T-helper 1 cell treated with Interleukin-12 subunit alpha and Interleukin-12 subunit beta and Interleukin-4 antibody, amounts not matched to agents 30 ng/mL and 1 ng/mL, for 36 hours (primary cell): ENCODE data around the gene NEAT1. TPM values are rescaled to one million over a fixed set of nuclear protein-coding genes. Genes with fewer than 3 reads are reported as not detected.

Experiments
- intact Hi-C: fragments of 100-400 bp; cut with micrococcal nuclease; formaldehyde crosslinking; loops from one replicate; pipeline ENCODE4 v1.15.1; 2024
- total RNA-seq: library from RNA; stranded (reverse); gene quantifications from 2 replicates; pipeline ENCODE4 v1.2.3, GENCODE V29; 2022

Gene NEAT1
- total RNA-seq, 1 donor from 2014 or later = 1,002 TPM

GRCh38 chr11:65420979-65421793 lies 1.4 kb upstream of the NEAT1 start:
- intact Hi-C loops = loop anchor here (1.0 to 2.0 kb wide), 3 partner anchors 39 to 642 kb away; partner anchors contain the start of genes PCNX3, SF1 and SLC25A45

GRCh38 chr11:65421794-65422632 lies 585 bp upstream of the NEAT1 start:
- intact Hi-C loops = loop anchor here (1.0 to 2.0 kb wide), 5 partner anchors 40 to 643 kb away; partner anchors contain the start of genes PCNX3, SF1, SLC25A45 and ZNRD2

GRCh38 chr11:65423516-65424204 lies 1.1 kb downstream of the NEAT1 start:
- intact Hi-C loops = loop anchor here (2.0 kb wide), 1 partner anchor 147 kb away; the partner anchor contains the start of gene ZNRD2

GRCh38 chr11:65424205-65425104 lies 1.9 kb downstream of the NEAT1 start:
- intact Hi-C loops = no loop called here

- intact Hi-C loops = no loop called here
Measured at GRCh38 chr11:65425105-65425970, 2.7 kb downstream of the NEAT1 start.

GRCh38 chr11:65425971-65426838 lies 3.6 kb downstream of the NEAT1 start:
- intact Hi-C loops = loop anchor here (1.0 to 2.0 kb wide), 3 partner anchors 46 to 81 kb away; no protein-coding TSS in a partner anchor

GRCh38 chr11:65426839-65427690 lies 4.5 kb downstream of the NEAT1 start:
- intact Hi-C loops = loop anchor here (1.0 to 2.0 kb wide), 3 partner anchors 45 to 80 kb away; no protein-coding TSS in a partner anchor

- intact Hi-C loops = loop anchor here (1.0 to 2.0 kb wide), 2 partner anchors 79 to 82 kb away; no protein-coding TSS in a partner anchor
Measured at GRCh38 chr11:65427691-65428577, 5.3 kb downstream of the NEAT1 start.

GRCh38 chr11:65428578-65429067 lies 6.0 kb downstream of the NEAT1 start:
- intact Hi-C loops = loop anchor here (1.0 kb wide), 1 partner anchor 82 kb away; no protein-coding TSS in a partner anchor

- intact Hi-C loops = no loop called here
Measured at GRCh38 chr11:65429068-65429681, 6.6 kb downstream of the NEAT1 start.

GRCh38 chr11:65429724-65430405 lies 7.3 kb downstream of the NEAT1 start:
- intact Hi-C loops = loop anchor here (1.0 to 2.0 kb wide), 2 partner anchors 42 to 67 kb away; no protein-coding TSS in a partner anchor

GRCh38 chr11:65430406-65431217 lies 8.0 kb downstream of the NEAT1 start:
- intact Hi-C loops = loop anchor here (1.0 to 2.0 kb wide), 2 partner anchors 42 to 66 kb away; no protein-coding TSS in a partner anchor

- intact Hi-C loops = loop anchor here (2.0 kb wide), 1 partner anchor 65 kb away; no protein-coding TSS in a partner anchor
Measured at GRCh38 chr11:65431451-65432099, 9.0 kb downstream of the NEAT1 start.
